Vagina (tissue), 2 donors: ENCODE measurements around the gene IYD.

ENCODE experiments used
- POLR2A ChIP-seq, 2 donors: fragments of 450-650 bp; IDR thresholded peaks; one replicate each; pipeline ENCODE4 v1.6.1; 2017; ENCODE audit warnings: antibody characterized with exemption in 2 of 2, mild to moderate bottlenecking in 2 of 2, moderate library complexity in 2 of 2
- POLR2AphosphoS5 ChIP-seq, 2 donors: sonication (generic); formaldehyde crosslinking; IDR thresholded peaks; one replicate each; pipeline ENCODE4 v1.9.0; 2017; ENCODE audit warnings: antibody characterized with exemption in 2 of 2, mild to moderate bottlenecking in 2 of 2, low read depth in 1 of 2; ENCODE audit not compliant: insufficient read depth in 1 of 2
- TF ChIP-seq, protein P1 (sequence below), 3 experiments: fragments of 450-650 bp in 2 of 3; fragments of 200-600 bp in 1 of 3; sonication (generic) in 1 of 3; IDR thresholded peaks; one replicate each; pipeline ENCODE4 v1.5.1; 2017 to 2019; ENCODE audit warnings: antibody characterized with exemption in 3 of 3, mild to moderate bottlenecking in 2 of 3, moderate library complexity in 2 of 3

DNA sequence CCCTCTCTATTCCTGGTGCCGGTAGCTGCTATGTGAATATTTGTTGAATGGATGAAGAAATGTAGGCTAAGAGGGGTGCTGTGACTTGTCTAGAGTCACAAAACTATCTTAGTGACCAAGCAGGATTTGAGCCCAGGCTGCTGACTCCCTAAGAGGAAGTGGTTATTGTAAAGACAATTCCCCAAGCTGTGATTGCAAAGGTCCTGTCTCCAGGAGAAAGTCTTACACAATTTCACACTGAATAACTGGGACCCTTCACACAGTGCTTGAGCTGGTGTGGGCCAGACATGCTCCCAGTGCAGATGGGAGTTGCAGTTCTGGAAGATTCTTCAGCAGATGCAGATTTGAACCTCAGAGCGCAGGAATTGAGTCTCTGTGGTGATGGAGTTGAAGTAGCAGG lies 38.1 kb downstream of the IYD start:
- TF ChIP-seq, protein P1, sequence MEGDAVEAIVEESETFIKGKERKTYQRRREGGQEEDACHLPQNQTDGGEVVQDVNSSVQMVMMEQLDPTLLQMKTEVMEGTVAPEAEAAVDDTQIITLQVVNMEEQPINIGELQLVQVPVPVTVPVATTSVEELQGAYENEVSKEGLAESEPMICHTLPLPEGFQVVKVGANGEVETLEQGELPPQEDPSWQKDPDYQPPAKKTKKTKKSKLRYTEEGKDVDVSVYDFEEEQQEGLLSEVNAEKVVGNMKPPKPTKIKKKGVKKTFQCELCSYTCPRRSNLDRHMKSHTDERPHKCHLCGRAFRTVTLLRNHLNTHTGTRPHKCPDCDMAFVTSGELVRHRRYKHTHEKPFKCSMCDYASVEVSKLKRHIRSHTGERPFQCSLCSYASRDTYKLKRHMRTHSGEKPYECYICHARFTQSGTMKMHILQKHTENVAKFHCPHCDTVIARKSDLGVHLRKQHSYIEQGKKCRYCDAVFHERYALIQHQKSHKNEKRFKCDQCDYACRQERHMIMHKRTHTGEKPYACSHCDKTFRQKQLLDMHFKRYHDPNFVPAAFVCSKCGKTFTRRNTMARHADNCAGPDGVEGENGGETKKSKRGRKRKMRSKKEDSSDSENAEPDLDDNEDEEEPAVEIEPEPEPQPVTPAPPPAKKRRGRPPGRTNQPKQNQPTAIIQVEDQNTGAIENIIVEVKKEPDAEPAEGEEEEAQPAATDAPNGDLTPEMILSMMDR (IDR thresholded peaks at IDR 0.05), result no peak
- no peak for TF ChIP-seq POLR2A (IDR thresholded peaks at IDR 0.05)
- TF ChIP-seq POLR2AphosphoS5 (IDR thresholded peaks at IDR 0.05; ENCODE audit: insufficient read depth in 1 of 2, low read depth in 1 of 2), result no peak
